ENCODE data around the gene PSMD3.

DNA sequence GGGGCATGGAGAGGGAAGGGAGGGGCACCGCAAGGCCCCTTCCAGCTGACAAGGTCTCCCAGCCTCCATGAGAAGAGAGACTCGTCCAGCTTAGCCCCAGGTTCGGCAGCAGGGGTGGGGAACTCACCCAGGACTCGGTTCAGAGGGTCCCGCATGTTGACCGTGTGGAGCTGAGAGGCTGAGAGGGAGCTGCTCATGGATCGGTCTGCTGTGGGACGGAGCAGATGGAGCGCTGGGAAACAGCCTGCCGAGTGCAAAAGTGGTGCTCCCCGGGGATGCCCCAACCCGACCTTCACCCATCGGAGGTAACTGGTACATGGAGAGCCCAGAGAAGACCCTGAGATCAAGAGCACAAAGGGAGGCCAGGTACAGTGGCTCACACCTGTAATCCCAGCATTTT, 39.5 kb downstream of the PSMD3 start:
- no peak for TF ChIP-seq POLR2A (IDR thresholded peaks at IDR 0.05)
- TF ChIP-seq, protein P1, sequence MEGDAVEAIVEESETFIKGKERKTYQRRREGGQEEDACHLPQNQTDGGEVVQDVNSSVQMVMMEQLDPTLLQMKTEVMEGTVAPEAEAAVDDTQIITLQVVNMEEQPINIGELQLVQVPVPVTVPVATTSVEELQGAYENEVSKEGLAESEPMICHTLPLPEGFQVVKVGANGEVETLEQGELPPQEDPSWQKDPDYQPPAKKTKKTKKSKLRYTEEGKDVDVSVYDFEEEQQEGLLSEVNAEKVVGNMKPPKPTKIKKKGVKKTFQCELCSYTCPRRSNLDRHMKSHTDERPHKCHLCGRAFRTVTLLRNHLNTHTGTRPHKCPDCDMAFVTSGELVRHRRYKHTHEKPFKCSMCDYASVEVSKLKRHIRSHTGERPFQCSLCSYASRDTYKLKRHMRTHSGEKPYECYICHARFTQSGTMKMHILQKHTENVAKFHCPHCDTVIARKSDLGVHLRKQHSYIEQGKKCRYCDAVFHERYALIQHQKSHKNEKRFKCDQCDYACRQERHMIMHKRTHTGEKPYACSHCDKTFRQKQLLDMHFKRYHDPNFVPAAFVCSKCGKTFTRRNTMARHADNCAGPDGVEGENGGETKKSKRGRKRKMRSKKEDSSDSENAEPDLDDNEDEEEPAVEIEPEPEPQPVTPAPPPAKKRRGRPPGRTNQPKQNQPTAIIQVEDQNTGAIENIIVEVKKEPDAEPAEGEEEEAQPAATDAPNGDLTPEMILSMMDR (IDR thresholded peaks at IDR 0.05), result no peak
